ENCODE measurements around the gene RAB7B.

RAB7B gene

DNA sequence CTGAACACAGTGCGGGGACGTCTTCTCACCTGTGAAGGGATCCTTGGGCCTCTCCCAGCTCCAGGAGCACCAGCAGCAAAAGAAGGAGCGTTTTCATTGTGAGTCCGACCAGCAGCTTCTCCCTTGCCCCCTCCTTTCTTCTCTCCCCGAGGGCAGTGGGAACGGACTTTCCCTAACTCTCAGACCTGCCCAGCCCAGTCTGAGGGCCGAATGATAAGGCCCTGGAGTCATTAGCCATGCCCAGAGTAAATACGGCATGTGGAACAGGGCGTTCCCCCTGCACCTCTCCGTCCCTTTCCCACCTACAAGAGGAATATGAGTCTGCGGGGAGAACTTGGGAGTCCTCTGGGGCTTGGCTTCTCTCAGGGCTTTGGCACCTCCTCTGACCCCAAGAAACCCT lies 20.5 kb upstream of the RAB7B start, which contains the start of gene CTSE:
CTSE (minus strand) TSS at position 201 of the 400 bp plus-strand sequence; CDS start at position 97, 104 bp downstream.
- no peaks in the 10 kb centered on the region for H3K9me3 ChIP-seq (ENCODE audit: control insufficient read depth in 1 of 2, low read length in 2 of 2)
- H3K9ac ChIP-seq (ENCODE audit: low read depth in 1 of 2, low read length in 2 of 2): peak within 1 kb of the TSS in 1 of 2 donors; percentile 3
- no peaks in the 10 kb centered on the region for H3K27me3 ChIP-seq (ENCODE audit: control insufficient read depth in 1 of 2, insufficient read depth in 2 of 2, low read length in 2 of 2)
- H3K4me3 ChIP-seq (ENCODE audit: low read depth in 1 of 2, low read length in 2 of 2): peak within 1 kb of the TSS; percentile 46 to 55
- no peak within 1 kb of the TSS for H3K27ac ChIP-seq (ENCODE audit: low read depth, low read length)
- peaks cover 24 to 32% of the 10 kb centered on the region in 2 donors for H3K4me1 ChIP-seq (ENCODE audit: control insufficient read depth in 1 of 2, insufficient read depth in 2 of 2, low read length in 2 of 2)
- no peaks in the 10 kb centered on the region for H3K36me3 ChIP-seq (ENCODE audit: control insufficient read depth in 1 of 2, insufficient read depth in 2 of 2, low read length in 2 of 2)

GRCh38 chr1:206022766-206023165 lies 19.6 kb upstream of the RAB7B start:
- no peaks in the 10 kb centered on the region for H3K36me3 ChIP-seq (ENCODE audit: control insufficient read depth in 1 of 2, insufficient read depth in 2 of 2, low read length in 2 of 2)
- H3K27ac ChIP-seq (ENCODE audit: low read depth, low read length): no peak overlapping the region
- no peaks in the 10 kb centered on the region for H3K9me3 ChIP-seq (ENCODE audit: control insufficient read depth in 1 of 2, low read length in 2 of 2)
- peaks cover 24 to 32% of the 10 kb centered on the region in 2 donors for H3K4me1 ChIP-seq (ENCODE audit: control insufficient read depth in 1 of 2, insufficient read depth in 2 of 2, low read length in 2 of 2)
- no peaks in the 10 kb centered on the region for H3K27me3 ChIP-seq (ENCODE audit: control insufficient read depth in 1 of 2, insufficient read depth in 2 of 2, low read length in 2 of 2)
- H3K4me3 ChIP-seq (ENCODE audit: low read depth in 1 of 2, low read length in 2 of 2): peak overlapping the region; percentile 9 to 46
- H3K9ac ChIP-seq (ENCODE audit: low read depth in 1 of 2, low read length in 2 of 2): no peak overlapping the region

DNA sequence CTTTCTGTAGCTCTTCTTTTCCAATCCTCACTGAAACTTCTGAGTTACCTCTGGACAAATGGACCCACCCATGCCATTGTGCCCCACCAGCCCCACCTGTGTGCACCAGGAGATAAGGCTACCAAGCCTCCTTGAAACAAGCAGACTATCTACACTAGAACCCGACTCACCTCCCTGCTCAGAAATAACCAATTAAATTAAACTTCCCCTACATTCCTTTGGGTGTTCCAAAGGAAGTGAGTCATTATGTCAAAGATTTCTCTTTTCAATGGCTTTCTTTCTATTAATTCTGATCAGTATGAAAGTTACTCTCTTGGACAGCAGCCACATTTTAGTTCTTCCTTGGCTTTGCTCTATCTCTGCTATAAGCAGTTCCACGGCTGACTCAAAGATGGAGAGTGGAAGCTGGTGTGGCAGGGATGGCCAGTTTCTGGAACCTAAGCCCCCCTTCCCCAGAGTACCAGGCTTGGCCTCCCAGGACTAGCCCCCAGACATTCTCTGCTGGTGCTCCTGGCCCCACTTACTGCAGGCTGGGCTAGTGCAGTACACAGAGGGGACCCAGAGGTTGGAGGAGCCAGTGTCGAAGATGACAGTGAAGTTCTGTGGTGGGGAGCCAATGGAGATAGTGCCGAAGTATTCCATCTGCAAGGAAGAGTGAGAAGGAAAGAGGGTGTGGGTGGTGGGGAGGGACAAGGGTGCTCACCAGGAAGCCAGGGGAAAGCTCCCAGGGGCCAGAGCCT lies 18.6 kb upstream of the RAB7B start:
- Histone ChIP-seq H3K9me3 (ENCODE audit: control insufficient read depth in 1 of 2, low read length in 2 of 2) (no peaks in the 10 kb centered on the region), H3K4me3 (ENCODE audit: low read depth in 1 of 2, low read length in 2 of 2) (peak overlapping the region; percentile 9 to 46), H3K36me3 (ENCODE audit: control insufficient read depth in 1 of 2, insufficient read depth in 2 of 2, low read length in 2 of 2) (no peaks in the 10 kb centered on the region), H3K4me1 (ENCODE audit: control insufficient read depth in 1 of 2, insufficient read depth in 2 of 2, low read length in 2 of 2) (peaks cover 24 to 32% of the 10 kb centered on the region in 2 donors), H3K9ac (ENCODE audit: low read depth in 1 of 2, low read length in 2 of 2) (no peak overlapping the region), H3K27ac (ENCODE audit: low read depth, low read length) (peak overlapping the region; percentile 2), H3K27me3 (ENCODE audit: control insufficient read depth in 1 of 2, insufficient read depth in 2 of 2, low read length in 2 of 2) (no peaks in the 10 kb centered on the region)

GRCh38 chr1:206021008-206021625 lies 17.9 kb upstream of the RAB7B start:
- Histone ChIP-seq H3K27me3 (ENCODE audit: control insufficient read depth in 1 of 2, insufficient read depth in 2 of 2, low read length in 2 of 2) (no peaks in the 10 kb centered on the region), H3K9me3 (ENCODE audit: control insufficient read depth in 1 of 2, low read length in 2 of 2) (no peaks in the 10 kb centered on the region), H3K4me3 (ENCODE audit: low read depth in 1 of 2, low read length in 2 of 2) (peak overlapping the region in 1 of 2 donors; percentile 46), H3K36me3 (ENCODE audit: control insufficient read depth in 1 of 2, insufficient read depth in 2 of 2, low read length in 2 of 2) (no peaks in the 10 kb centered on the region), H3K9ac (ENCODE audit: low read depth in 1 of 2, low read length in 2 of 2) (no peak overlapping the region), H3K27ac (ENCODE audit: low read depth, low read length) (peak overlapping the region; percentile 2), H3K4me1 (ENCODE audit: control insufficient read depth in 1 of 2, insufficient read depth in 2 of 2, low read length in 2 of 2) (peaks cover 24 to 32% of the 10 kb centered on the region in 2 donors)

- H3K9ac ChIP-seq (ENCODE audit: low read depth in 1 of 2, low read length in 2 of 2): no peak overlapping the region
- peak overlapping the region in 1 of 2 donors; percentile 46 for H3K4me3 ChIP-seq (ENCODE audit: low read depth in 1 of 2, low read length in 2 of 2)
- no peak overlapping the region for H3K27ac ChIP-seq (ENCODE audit: low read depth, low read length)
Measured at GRCh38 chr1:206020393-206021007, 17.3 kb upstream of the RAB7B start.

DNA sequence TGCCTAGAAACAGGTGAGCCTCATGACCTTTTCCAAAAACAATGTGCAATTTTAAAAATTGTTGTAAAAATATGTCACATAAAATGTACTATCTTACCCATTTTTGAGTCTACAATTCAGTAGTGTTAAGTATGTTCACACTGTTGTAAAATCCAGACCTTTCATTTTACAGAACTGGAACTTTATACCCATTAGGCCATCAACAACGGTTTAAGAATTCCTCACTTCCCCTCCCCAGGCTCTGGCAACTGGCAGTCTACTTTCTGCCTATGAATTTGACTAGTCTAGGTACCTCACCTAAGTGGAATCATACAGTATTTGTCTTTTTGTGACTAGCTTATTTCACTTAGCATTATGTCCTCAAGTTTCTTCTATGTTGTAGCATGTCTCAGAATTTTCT lies 11.9 kb upstream of the RAB7B start:
- peaks cover 14 to 17% of the 10 kb centered on the region in 2 donors for H3K4me1 ChIP-seq (ENCODE audit: control insufficient read depth in 1 of 2, insufficient read depth in 2 of 2, low read length in 2 of 2)

More at GRCh38 chr1:206020393-206021007, 17.3 kb upstream of the RAB7B start:
- peaks cover 24 to 32% of the 10 kb centered on the region in 2 donors for H3K4me1 ChIP-seq (ENCODE audit: control insufficient read depth in 1 of 2, insufficient read depth in 2 of 2, low read length in 2 of 2)
- no peaks in the 10 kb centered on the region for H3K36me3 ChIP-seq (ENCODE audit: control insufficient read depth in 1 of 2, insufficient read depth in 2 of 2, low read length in 2 of 2)
- H3K9me3 ChIP-seq (ENCODE audit: control insufficient read depth in 1 of 2, low read length in 2 of 2): no peaks in the 10 kb centered on the region
- no peaks in the 10 kb centered on the region for H3K27me3 ChIP-seq (ENCODE audit: control insufficient read depth in 1 of 2, insufficient read depth in 2 of 2, low read length in 2 of 2)

GRCh38 chr1:206014601-206015000 lies 11.4 kb upstream of the RAB7B start:
- Histone ChIP-seq H3K27ac (ENCODE audit: low read depth, low read length) (no peak overlapping the region), H3K36me3 (ENCODE audit: control insufficient read depth in 1 of 2, insufficient read depth in 2 of 2, low read length in 2 of 2) (no peaks in the 10 kb centered on the region), H3K4me1 (ENCODE audit: control insufficient read depth in 1 of 2, insufficient read depth in 2 of 2, low read length in 2 of 2) (peaks cover 14 to 17% of the 10 kb centered on the region in 2 donors), H3K9me3 (ENCODE audit: control insufficient read depth in 1 of 2, low read length in 2 of 2) (no peaks in the 10 kb centered on the region), H3K27me3 (ENCODE audit: control insufficient read depth in 1 of 2, insufficient read depth in 2 of 2, low read length in 2 of 2) (no peaks in the 10 kb centered on the region), H3K9ac (ENCODE audit: low read depth in 1 of 2, low read length in 2 of 2) (no peak overlapping the region), H3K4me3 (ENCODE audit: low read depth in 1 of 2, low read length in 2 of 2) (no peak overlapping the region)

More for the DNA sequence above, 11.9 kb upstream of the RAB7B start:
- Histone ChIP-seq H3K4me3 (ENCODE audit: low read depth in 1 of 2, low read length in 2 of 2) (no peak overlapping the region), H3K27ac (ENCODE audit: low read depth, low read length) (no peak overlapping the region), H3K27me3 (ENCODE audit: control insufficient read depth in 1 of 2, insufficient read depth in 2 of 2, low read length in 2 of 2) (no peaks in the 10 kb centered on the region), H3K9ac (ENCODE audit: low read depth in 1 of 2, low read length in 2 of 2) (no peak overlapping the region), H3K9me3 (ENCODE audit: control insufficient read depth in 1 of 2, low read length in 2 of 2) (no peaks in the 10 kb centered on the region), H3K36me3 (ENCODE audit: control insufficient read depth in 1 of 2, insufficient read depth in 2 of 2, low read length in 2 of 2) (no peaks in the 10 kb centered on the region)

DNA sequence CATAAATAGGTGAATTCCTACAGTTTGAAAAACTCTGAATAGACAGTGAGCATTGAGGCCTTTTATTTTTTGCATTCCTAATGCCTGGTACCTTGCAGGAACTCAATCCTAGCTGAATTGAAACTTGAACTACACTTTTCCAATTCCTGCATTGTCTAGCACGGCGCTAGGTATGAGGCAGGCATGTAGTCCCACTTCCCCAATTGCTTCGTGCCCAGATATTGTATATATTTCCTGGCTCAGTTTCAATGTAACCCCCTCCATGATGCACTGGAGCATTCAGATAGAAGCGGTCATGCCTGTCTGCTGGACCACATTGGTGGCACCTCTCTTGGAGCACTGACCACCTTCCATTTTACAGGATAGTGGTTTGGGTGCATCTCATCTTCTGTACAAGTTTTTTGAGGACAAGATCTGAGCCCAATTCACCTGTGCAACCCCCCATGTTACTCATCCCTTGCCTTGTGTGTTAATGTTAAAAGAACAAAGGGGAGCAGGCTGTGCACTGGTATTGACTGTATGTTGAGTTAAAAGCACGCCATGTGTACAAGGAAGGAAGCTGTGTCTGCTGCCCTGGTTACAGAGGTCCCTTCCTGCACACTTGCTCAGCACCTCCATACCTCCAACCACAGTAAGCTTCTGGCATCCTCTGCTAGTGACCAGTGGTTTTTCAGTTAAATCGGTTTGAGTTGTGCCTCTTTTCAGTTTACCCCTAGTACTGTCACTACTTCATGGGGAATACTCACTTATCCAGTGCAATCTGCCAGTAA lies 10.0 kb upstream of the RAB7B start:
- Histone ChIP-seq H3K27me3 (ENCODE audit: control insufficient read depth in 1 of 2, insufficient read depth in 2 of 2, low read length in 2 of 2) (no peaks in the 10 kb centered on the region), H3K27ac (ENCODE audit: low read depth, low read length) (no peak overlapping the region), H3K9ac (ENCODE audit: low read depth in 1 of 2, low read length in 2 of 2) (no peak overlapping the region), H3K36me3 (ENCODE audit: control insufficient read depth in 1 of 2, insufficient read depth in 2 of 2, low read length in 2 of 2) (no peaks in the 10 kb centered on the region), H3K9me3 (ENCODE audit: control insufficient read depth in 1 of 2, low read length in 2 of 2) (no peaks in the 10 kb centered on the region), H3K4me1 (ENCODE audit: control insufficient read depth in 1 of 2, insufficient read depth in 2 of 2, low read length in 2 of 2) (peaks cover 14 to 17% of the 10 kb centered on the region in 2 donors), H3K4me3 (ENCODE audit: low read depth in 1 of 2, low read length in 2 of 2) (no peak overlapping the region)

GRCh38 chr1:206012086-206012859 lies 9.1 kb upstream of the RAB7B start:
- Histone ChIP-seq H3K27me3 (ENCODE audit: control insufficient read depth in 1 of 2, insufficient read depth in 2 of 2, low read length in 2 of 2) (no peaks in the 10 kb centered on the region), H3K9me3 (ENCODE audit: control insufficient read depth in 1 of 2, low read length in 2 of 2) (no peaks in the 10 kb centered on the region), H3K4me1 (ENCODE audit: control insufficient read depth in 1 of 2, insufficient read depth in 2 of 2, low read length in 2 of 2) (peaks cover 14 to 17% of the 10 kb centered on the region in 2 donors), H3K9ac (ENCODE audit: low read depth in 1 of 2, low read length in 2 of 2) (no peak overlapping the region), H3K4me3 (ENCODE audit: low read depth in 1 of 2, low read length in 2 of 2) (peak overlapping the region; percentile 26 to 50), H3K36me3 (ENCODE audit: control insufficient read depth in 1 of 2, insufficient read depth in 2 of 2, low read length in 2 of 2) (no peaks in the 10 kb centered on the region), H3K27ac (ENCODE audit: low read depth, low read length) (no peak overlapping the region)

Measured in duodenal mucosa (tissue), 2 donors.